Astrocyte of the cerebellum (primary cell): ENCODE data around the gene TBC1D8.

Experiments
- DNase-seq: peaks from one replicate; pipeline ENCODE4 v3.0.0-alpha.2; 2011; ENCODE audit warnings: low read depth
- H3K4me3 ChIP-seq: 2 replicates; pipeline ENCODE4 v1.5.1; 2011; ENCODE audit warnings: mild to moderate bottlenecking, low read depth, low read length, moderate library complexity
- in situ Hi-C: cut with HindIII; loops from 2 replicates; pipeline ENCODE4 v1.10.0; 2017; ENCODE audit warnings: low sequenced_read_pairs
- TF ChIP-seq, protein P1 (sequence below): IDR thresholded peaks from 2 replicates; pipeline ENCODE4 v1.5.1; 2012; ENCODE audit warnings: low read length, low read depth, moderate library complexity, mild to moderate bottlenecking; ENCODE audit errors: missing control alignments

Gene TBC1D8

DNA sequence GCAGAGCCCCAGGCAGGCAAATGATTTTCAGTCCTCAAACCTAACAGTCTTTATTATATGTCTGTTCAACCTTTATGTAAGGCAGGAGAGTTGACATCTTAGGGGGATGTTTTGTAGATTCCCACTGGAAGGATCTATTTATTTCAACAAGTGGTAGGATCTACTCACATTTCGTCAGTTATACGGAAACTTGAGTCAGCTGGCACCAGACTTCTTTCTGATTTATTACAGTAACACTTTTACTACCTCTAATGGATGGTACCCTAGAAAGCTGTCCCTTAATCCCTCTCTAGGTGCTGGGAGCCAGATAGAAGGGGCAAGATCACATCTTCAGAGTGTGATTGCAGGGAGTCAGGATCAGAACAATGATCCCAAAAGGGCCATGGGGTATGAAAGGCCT is 151.2 kb downstream of the TBC1D8 start:
- no peak for DNase-seq
- in situ Hi-C loops, result no loop called here
- TF ChIP-seq, protein P1, sequence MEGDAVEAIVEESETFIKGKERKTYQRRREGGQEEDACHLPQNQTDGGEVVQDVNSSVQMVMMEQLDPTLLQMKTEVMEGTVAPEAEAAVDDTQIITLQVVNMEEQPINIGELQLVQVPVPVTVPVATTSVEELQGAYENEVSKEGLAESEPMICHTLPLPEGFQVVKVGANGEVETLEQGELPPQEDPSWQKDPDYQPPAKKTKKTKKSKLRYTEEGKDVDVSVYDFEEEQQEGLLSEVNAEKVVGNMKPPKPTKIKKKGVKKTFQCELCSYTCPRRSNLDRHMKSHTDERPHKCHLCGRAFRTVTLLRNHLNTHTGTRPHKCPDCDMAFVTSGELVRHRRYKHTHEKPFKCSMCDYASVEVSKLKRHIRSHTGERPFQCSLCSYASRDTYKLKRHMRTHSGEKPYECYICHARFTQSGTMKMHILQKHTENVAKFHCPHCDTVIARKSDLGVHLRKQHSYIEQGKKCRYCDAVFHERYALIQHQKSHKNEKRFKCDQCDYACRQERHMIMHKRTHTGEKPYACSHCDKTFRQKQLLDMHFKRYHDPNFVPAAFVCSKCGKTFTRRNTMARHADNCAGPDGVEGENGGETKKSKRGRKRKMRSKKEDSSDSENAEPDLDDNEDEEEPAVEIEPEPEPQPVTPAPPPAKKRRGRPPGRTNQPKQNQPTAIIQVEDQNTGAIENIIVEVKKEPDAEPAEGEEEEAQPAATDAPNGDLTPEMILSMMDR, result no peak
- no peak overlapping the region for H3K4me3 ChIP-seq

- DNase-seq, result no peak
Observed at GRCh38 chr2:100998235-100998573, 153.0 kb downstream of the TBC1D8 start.

GRCh38 chr2:100997509-100998234 is 153.5 kb downstream of the TBC1D8 start:
- no peak overlapping the region for H3K4me3 ChIP-seq
- TF ChIP-seq, protein P1, result no peak
- no peak for DNase-seq
- in situ Hi-C loops, result no loop called here

More at GRCh38 chr2:100998235-100998573, 153.0 kb downstream of the TBC1D8 start:
- no peak overlapping the region for H3K4me3 ChIP-seq
- TF ChIP-seq, protein P1, result no peak
- in situ Hi-C loops, result no loop called here

- TF ChIP-seq, protein P1, result no peak
- in situ Hi-C loops, result no loop called here
- DNase-seq, result no peak
- no peak overlapping the region for H3K4me3 ChIP-seq
Observed at GRCh38 chr2:100995309-100996075, 155.7 kb downstream of the TBC1D8 start.

- no peak overlapping the region for H3K4me3 ChIP-seq
- in situ Hi-C loops, result no loop called here
- no peak for DNase-seq
- TF ChIP-seq, protein P1, result no peak
Observed at GRCh38 chr2:100993294-100993693, 157.9 kb downstream of the TBC1D8 start.

GRCh38 chr2:100992262-100992661 is 158.9 kb downstream of the TBC1D8 start:
- TF ChIP-seq, protein P1, result no peak
- in situ Hi-C loops, result no loop called here
- no peak overlapping the region for H3K4me3 ChIP-seq
- no peak for DNase-seq
